Keratinocyte (primary cell): ENCODE measurements around the gene ZNRF4. TPM values are rescaled to one million over a fixed set of nuclear protein-coding genes. Genes with fewer than 3 reads are reported as not detected.

Source experiments
- DNase-seq: peaks from one replicate; pipeline ENCODE4 v3.0.0-alpha.2; 2011; ENCODE audit warnings: low read depth, missing footprints, low spot score
- FAIRE-seq: peaks from 2 replicates; lab custom pipeline; 2011; peaks lifted over from hg19 to GRCh38; lab: Jason Lieb, UNC
- H2AFZ ChIP-seq: 2 replicates; pipeline ENCODE4 v1.6.0; 2012; ENCODE audit warnings: low read length, control low read depth, inconsistent platforms; ENCODE audit not compliant: control insufficient read depth
- H3K27ac ChIP-seq: 2 replicates; pipeline ENCODE4 v1.5.1; 2011; ENCODE audit warnings: low read length; ENCODE audit not compliant: control insufficient read depth, insufficient read depth
- H3K27me3 ChIP-seq: 3 replicates; pipeline ENCODE4 v1.6.0; 2011; ENCODE audit warnings: low read length; ENCODE audit not compliant: control insufficient read depth, insufficient read depth; ENCODE audit errors: extremely low read depth
- H3K36me3 ChIP-seq, 2 experiments: 2 replicates in 1 of 2; 3 replicates in 1 of 2; pipeline ENCODE4 v1.5.1; 2011; ENCODE audit warnings: low read length in 2 of 2, mild to moderate bottlenecking in 1 of 2; ENCODE audit not compliant: control insufficient read depth in 2 of 2, insufficient read depth in 2 of 2; ENCODE audit errors: extremely low read depth in 1 of 2
- H3K4me1 ChIP-seq: 3 replicates; pipeline ENCODE4 v1.5.1; 2011; ENCODE audit warnings: low read length; ENCODE audit not compliant: control insufficient read depth, insufficient read depth; ENCODE audit errors: extremely low read depth
- H3K4me2 ChIP-seq: 3 replicates; pipeline ENCODE4 v1.6.0; 2011; ENCODE audit warnings: low read depth, low read length; ENCODE audit not compliant: control insufficient read depth, insufficient read depth; ENCODE audit errors: extremely low read depth
- H3K4me3 ChIP-seq, 3 experiments: fragments of 200-600 bp in 1 of 3; sonication (generic) in 1 of 3; 2 replicates in 2 of 3; 3 replicates in 1 of 3; pipeline ENCODE4 v1.5.1; 2011 to 2016; ENCODE audit warnings: low read length in 3 of 3, mild to moderate bottlenecking in 3 of 3, control low read depth in 2 of 3, inconsistent platforms in 1 of 3, low read depth in 1 of 3, mixed read lengths in 1 of 3, mixed run types in 1 of 3, moderate library complexity in 1 of 3; ENCODE audit not compliant: control insufficient read depth in 2 of 3, insufficient read depth in 2 of 3; ENCODE audit errors: extremely low read depth in 1 of 3
- H3K79me2 ChIP-seq: 2 replicates; pipeline ENCODE4 v1.6.0; 2012; ENCODE audit warnings: low read length; ENCODE audit not compliant: control insufficient read depth, insufficient read depth
- H3K9ac ChIP-seq: 3 replicates; pipeline ENCODE4 v1.6.0; 2011; ENCODE audit warnings: low read length; ENCODE audit not compliant: control insufficient read depth, insufficient read depth; ENCODE audit errors: extremely low read depth
- H3K9me1 ChIP-seq: 3 replicates; pipeline ENCODE4 v1.6.0; 2011; ENCODE audit warnings: low read length; ENCODE audit not compliant: control insufficient read depth, insufficient read depth; ENCODE audit errors: extremely low read depth
- H3K9me3 ChIP-seq: 2 replicates; pipeline ENCODE4 v1.5.1; 2012; ENCODE audit warnings: low read depth, low read length; ENCODE audit not compliant: control insufficient read depth
- H4K20me1 ChIP-seq: 3 replicates; pipeline ENCODE4 v1.6.0; 2011; ENCODE audit warnings: low read length; ENCODE audit not compliant: control insufficient read depth, insufficient read depth; ENCODE audit errors: extremely low read depth
- CTCF ChIP-seq, 3 experiments: IDR thresholded peaks in 1 of 3; conservative IDR thresholded peaks in 1 of 3; optimal IDR thresholded peaks in 1 of 3; 2 replicates in 2 of 3; 3 replicates in 1 of 3; pipeline versions ENCODE3 to v1.5.1; 2011; ENCODE audit warnings: low read length in 3 of 3, mild to moderate bottlenecking in 3 of 3, moderate library complexity in 2 of 3, control low read depth in 1 of 3, inconsistent platforms in 1 of 3; ENCODE audit not compliant: insufficient read depth in 2 of 3; ENCODE audit errors: extremely low read depth in 1 of 3
- EZH2 ChIP-seq: IDR thresholded peaks from one replicate; pipeline ENCODE4 v1.6.1; 2012; ENCODE audit warnings: inconsistent platforms, mild to moderate bottlenecking, low read length, moderate library complexity
- dilution Hi-C: fragments of 300-500 bp; cut with MboI; formaldehyde crosslinking; loops from one replicate; pipeline ENCODE4 v1.7.0; 2020; ENCODE audit warnings: low sequenced_read_pairs; ENCODE audit not compliant: extremely low pct_ligation_motif_present
- polyA plus RNA-seq, 5 experiments: library from polyadenylated mRNA; depleted of rRNA in 3 of 5; stranded (reverse) in 3 of 5; stranded (forward) in 1 of 5; unstranded in 1 of 5; fragments of >200 nt; gene quantifications; 1 replicate in 1 of 5; 2 replicates in 3 of 5; 3 replicates in 1 of 5; pipeline versions ENCODE4 v1.2.1 to v1.2.3, GENCODE V29; 2011 to 2012; ENCODE audit warnings: missing spikeins in 2 of 5, low read depth in 1 of 5, low replicate concordance in 1 of 5

The ZNRF4 gene
- polyA plus RNA-seq, 1 donor (not counting 4 experiments of a cell fraction or from before 2014, with no cell fraction given), result not detected

- Histone ChIP-seq H3K4me1 (no peaks in the 10 kb centered on the region), H3K4me3 (no peak overlapping the region), H3K9ac (no peak overlapping the region), H3K79me2 (no peaks in the 10 kb centered on the region), H4K20me1 (no peaks in the 10 kb centered on the region), H3K36me3 (no peaks in the 10 kb centered on the region), H3K4me2 (no peak overlapping the region), H3K27me3 (peaks cover 11% of the 10 kb centered on the region), H3K9me3 (no peaks in the 10 kb centered on the region), H3K9me1 (no peaks in the 10 kb centered on the region), H2AFZ (no peak overlapping the region), H3K27ac (no peak overlapping the region)
- DNase-seq (no peak), FAIRE-seq (no peak)
- no peak for TF ChIP-seq EZH2
- no peak for TF ChIP-seq CTCF (optimal IDR thresholded peaks at IDR 0.05 in 1 of 3, IDR thresholded peaks at IDR 0.05 in 1 of 3, conservative IDR thresholded peaks at IDR 0.05 in 1 of 3; ENCODE audit: extremely low read depth in 1 of 3, insufficient read depth in 2 of 3, low read length in 3 of 3)
- dilution Hi-C loops, result no loop called here
Observed at GRCh38 chr19:5489551-5489950, 34.3 kb downstream of the ZNRF4 start.

GRCh38 chr19:5491565-5491964 lies 36.3 kb downstream of the ZNRF4 start:
- Histone ChIP-seq H3K27ac (no peak overlapping the region), H2AFZ (no peak overlapping the region), H3K4me2 (no peak overlapping the region), H3K9ac (no peak overlapping the region), H3K4me1 (no peaks in the 10 kb centered on the region), H3K27me3 (peaks cover 7% of the 10 kb centered on the region), H3K9me3 (no peaks in the 10 kb centered on the region), H3K4me3 (no peak overlapping the region), H4K20me1 (no peaks in the 10 kb centered on the region), H3K36me3 (no peaks in the 10 kb centered on the region), H3K79me2 (no peaks in the 10 kb centered on the region), H3K9me1 (no peaks in the 10 kb centered on the region)
- FAIRE-seq, result no peak
- dilution Hi-C loops, result no loop called here
- TF ChIP-seq CTCF (optimal IDR thresholded peaks at IDR 0.05 in 1 of 3, IDR thresholded peaks at IDR 0.05 in 1 of 3, conservative IDR thresholded peaks at IDR 0.05 in 1 of 3; ENCODE audit: extremely low read depth in 1 of 3, insufficient read depth in 2 of 3, low read length in 3 of 3) (no peak), EZH2 (no peak)
- DNase-seq, result no peak
